ENCODE data around the gene NACAD. TPM values are rescaled to one million over a fixed set of nuclear protein-coding genes. Genes with fewer than 3 reads are reported as not detected.
A peak's percentile ranks its signal among the peaks of the same experiment; 100 is the strongest.

The NACAD gene
- total RNA-seq, 1 donor from 2014 or later, result 21.9 TPM

- Mint-ChIP-seq H3K27me3 (ENCODE audit: low read depth) (no peaks in the 10 kb centered on the region), H3K36me3 (ENCODE audit: low read depth) (no peaks in the 10 kb centered on the region), H3K9me3 (ENCODE audit: low read depth) (no peaks in the 10 kb centered on the region), H3K27ac (ENCODE audit: unreplicated experiment) (no peak overlapping the region), H3K4me1 (ENCODE audit: low read depth) (peaks cover under 1% of the 10 kb centered on the region), H3K4me3 (ENCODE audit: unreplicated experiment) (no peak overlapping the region)
- DNase-seq (ENCODE audit: low spot score), result peak; percentile 84
- TF ChIP-seq CTCF (IDR thresholded peaks at IDR 0.05), result no peak
Measured at GRCh38 chr7:45082831-45083331, 5.9 kb downstream of the NACAD start.

- Mint-ChIP-seq H3K9me3 (ENCODE audit: low read depth) (no peaks in the 10 kb centered on the region), H3K36me3 (ENCODE audit: low read depth) (no peaks in the 10 kb centered on the region), H3K27ac (ENCODE audit: unreplicated experiment) (no peak overlapping the region), H3K4me3 (ENCODE audit: unreplicated experiment) (no peak overlapping the region), H3K27me3 (ENCODE audit: low read depth) (no peaks in the 10 kb centered on the region), H3K4me1 (ENCODE audit: low read depth) (no peaks in the 10 kb centered on the region)
- no peak for TF ChIP-seq CTCF (IDR thresholded peaks at IDR 0.05)
- peak; percentile 90 for DNase-seq (ENCODE audit: low spot score)
Measured at GRCh38 chr7:45082031-45082830, 6.5 kb downstream of the NACAD start.

- no peak for TF ChIP-seq CTCF (IDR thresholded peaks at IDR 0.05)
- Mint-ChIP-seq H3K4me3 (ENCODE audit: unreplicated experiment) (no peak overlapping the region), H3K4me1 (ENCODE audit: low read depth) (no peaks in the 10 kb centered on the region), H3K27me3 (ENCODE audit: low read depth) (no peaks in the 10 kb centered on the region), H3K27ac (ENCODE audit: unreplicated experiment) (no peak overlapping the region), H3K9me3 (ENCODE audit: low read depth) (no peaks in the 10 kb centered on the region), H3K36me3 (ENCODE audit: low read depth) (peaks cover 1% of the 10 kb centered on the region)
- no peak for DNase-seq (ENCODE audit: low spot score)
Measured at GRCh38 chr7:45081670-45081974, 7.1 kb downstream of the NACAD start.

GRCh38 chr7:45080958-45081669 is 7.7 kb downstream of the NACAD start:
- H3K4me1 Mint-ChIP-seq (ENCODE audit: low read depth), result no peaks in the 10 kb centered on the region
- no peak overlapping the region for H3K4me3 Mint-ChIP-seq (ENCODE audit: unreplicated experiment)
- no peaks in the 10 kb centered on the region for H3K9me3 Mint-ChIP-seq (ENCODE audit: low read depth)
- no peak overlapping the region for H3K27ac Mint-ChIP-seq (ENCODE audit: unreplicated experiment)
- H3K36me3 Mint-ChIP-seq (ENCODE audit: low read depth), result peaks cover 4% of the 10 kb centered on the region
- no peak for DNase-seq (ENCODE audit: low spot score)
- H3K27me3 Mint-ChIP-seq (ENCODE audit: low read depth), result no peaks in the 10 kb centered on the region
- no peak for TF ChIP-seq CTCF (IDR thresholded peaks at IDR 0.05)

- Mint-ChIP-seq H3K36me3 (ENCODE audit: low read depth) (peaks cover 7% of the 10 kb centered on the region), H3K4me1 (ENCODE audit: low read depth) (no peaks in the 10 kb centered on the region), H3K4me3 (ENCODE audit: unreplicated experiment) (no peak overlapping the region), H3K27me3 (ENCODE audit: low read depth) (no peaks in the 10 kb centered on the region), H3K27ac (ENCODE audit: unreplicated experiment) (no peak overlapping the region), H3K9me3 (ENCODE audit: low read depth) (no peaks in the 10 kb centered on the region)
- no peak for TF ChIP-seq CTCF (IDR thresholded peaks at IDR 0.05)
- DNase-seq (ENCODE audit: low spot score), result no peak
Measured at GRCh38 chr7:45080265-45080957, 8.4 kb downstream of the NACAD start.

Measured in chondrocyte (in vitro differentiated cells).